RWPE1 (cell line): ENCODE data around the gene KCNA3.
"Not testable (repeated sequence)": the region's sequence is repeated elsewhere in the genome, so short reads cannot be mapped to it uniquely, and the experiment has no call there.

Experiments
- CTCF ChIA-PET: fragments of 350-600 bp; sonication (Branson Sonifier 250); formaldehyde crosslinking; extraction: SDS; loops from one replicate; lab custom pipeline; 2021; lab: Yijun Ruan, JAX
- POLR2A ChIA-PET: fragments of 400-600 bp; formaldehyde crosslinking; extraction: SDS; loops from one replicate; lab custom pipeline; 2020; ENCODE audit warnings: antibody characterized with exemption; ENCODE audit not compliant: low non-redundant PET; lab: Yijun Ruan, JAX
- DNase-seq: peaks from one replicate; pipeline ENCODE4 v3.0.0; 2012; ENCODE audit warnings: low spot score
- H3K27ac ChIP-seq: fragments of 450-650 bp; 2 replicates; pipeline ENCODE4 v1.5.1; 2017
- TF ChIP-seq, protein P1 (sequence below): fragments of 450-650 bp; conservative IDR thresholded peaks from 2 replicates; pipeline ENCODE4 v1.5.1; 2017; ENCODE audit warnings: low read depth, mild to moderate bottlenecking

KCNA3 gene

DNA sequence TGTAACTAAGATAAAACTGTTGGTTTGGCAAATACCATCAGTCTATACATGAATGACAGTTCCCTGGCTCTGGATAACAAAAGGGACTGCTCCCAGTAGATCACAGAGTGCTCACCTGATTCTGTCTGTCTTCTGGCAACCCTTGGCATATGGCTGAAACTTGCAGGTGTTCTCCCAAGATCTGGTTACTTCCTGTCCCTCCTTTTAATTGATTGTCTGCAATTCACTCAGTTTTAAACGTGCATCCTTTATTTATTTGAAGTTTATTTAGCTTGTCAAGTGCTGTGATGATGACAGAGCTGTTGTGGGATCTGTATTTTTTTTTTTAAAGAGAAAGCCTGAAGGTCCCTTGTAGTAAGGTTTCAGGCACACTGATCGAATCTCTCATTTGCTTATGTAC lies 3.4 kb downstream of the KCNA3 start:
- CTCF ChIA-PET = no interaction called here

DNA sequence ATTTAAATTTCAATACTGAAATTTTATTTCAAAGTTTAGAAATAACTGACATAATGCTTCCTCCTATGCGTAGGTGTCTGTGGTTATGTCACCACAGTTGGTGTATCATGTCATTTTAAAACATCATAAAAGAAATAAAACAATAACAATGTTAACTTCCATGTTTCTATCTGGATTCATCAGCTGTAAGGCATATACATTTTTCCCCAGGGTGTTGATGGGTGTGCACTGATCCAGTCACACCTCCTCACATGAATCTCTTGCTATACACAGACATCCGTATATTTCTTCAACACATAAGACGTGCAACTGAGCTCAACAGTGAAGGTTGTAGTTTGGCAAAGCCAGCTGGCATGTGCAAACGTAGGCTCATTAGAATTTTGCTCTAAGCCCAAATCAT lies 6.2 kb downstream of the KCNA3 start:
- POLR2A ChIA-PET = no interaction called here
- CTCF ChIA-PET = interaction anchor here (0.6 kb wide), 1 partner anchor 98 kb away, joined by 3 read pairs; no protein-coding TSS in a partner anchor
- DNase-seq = no peak
- no peak overlapping the region for H3K27ac ChIP-seq
- TF ChIP-seq, protein P1, sequence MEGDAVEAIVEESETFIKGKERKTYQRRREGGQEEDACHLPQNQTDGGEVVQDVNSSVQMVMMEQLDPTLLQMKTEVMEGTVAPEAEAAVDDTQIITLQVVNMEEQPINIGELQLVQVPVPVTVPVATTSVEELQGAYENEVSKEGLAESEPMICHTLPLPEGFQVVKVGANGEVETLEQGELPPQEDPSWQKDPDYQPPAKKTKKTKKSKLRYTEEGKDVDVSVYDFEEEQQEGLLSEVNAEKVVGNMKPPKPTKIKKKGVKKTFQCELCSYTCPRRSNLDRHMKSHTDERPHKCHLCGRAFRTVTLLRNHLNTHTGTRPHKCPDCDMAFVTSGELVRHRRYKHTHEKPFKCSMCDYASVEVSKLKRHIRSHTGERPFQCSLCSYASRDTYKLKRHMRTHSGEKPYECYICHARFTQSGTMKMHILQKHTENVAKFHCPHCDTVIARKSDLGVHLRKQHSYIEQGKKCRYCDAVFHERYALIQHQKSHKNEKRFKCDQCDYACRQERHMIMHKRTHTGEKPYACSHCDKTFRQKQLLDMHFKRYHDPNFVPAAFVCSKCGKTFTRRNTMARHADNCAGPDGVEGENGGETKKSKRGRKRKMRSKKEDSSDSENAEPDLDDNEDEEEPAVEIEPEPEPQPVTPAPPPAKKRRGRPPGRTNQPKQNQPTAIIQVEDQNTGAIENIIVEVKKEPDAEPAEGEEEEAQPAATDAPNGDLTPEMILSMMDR = no peak

More for the DNA sequence above, 3.4 kb downstream of the KCNA3 start:
- POLR2A ChIA-PET = no interaction called here
- no peak overlapping the region for H3K27ac ChIP-seq
- DNase-seq = no peak
- TF ChIP-seq, protein P1 = no peak

DNA sequence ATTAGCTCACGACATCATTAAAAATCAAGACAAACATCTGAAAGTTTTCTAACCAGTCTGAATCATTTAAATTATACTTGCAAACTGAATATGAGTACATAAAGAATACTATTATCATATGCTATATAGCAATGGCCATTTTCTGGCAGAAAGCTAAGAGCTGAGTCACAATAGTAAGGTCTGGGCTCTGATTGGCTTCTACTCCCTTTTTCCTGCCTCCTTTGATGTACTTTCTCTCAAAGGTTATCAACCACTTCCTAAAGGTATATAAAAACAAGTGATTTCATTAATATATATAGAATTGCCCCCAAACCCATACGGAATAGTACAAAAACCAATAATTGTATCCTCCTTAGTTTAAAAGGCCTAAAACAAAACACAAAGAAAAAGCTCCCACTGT lies 7.0 kb downstream of the KCNA3 start:
- TF ChIP-seq, protein P1 = no peak

DNA sequence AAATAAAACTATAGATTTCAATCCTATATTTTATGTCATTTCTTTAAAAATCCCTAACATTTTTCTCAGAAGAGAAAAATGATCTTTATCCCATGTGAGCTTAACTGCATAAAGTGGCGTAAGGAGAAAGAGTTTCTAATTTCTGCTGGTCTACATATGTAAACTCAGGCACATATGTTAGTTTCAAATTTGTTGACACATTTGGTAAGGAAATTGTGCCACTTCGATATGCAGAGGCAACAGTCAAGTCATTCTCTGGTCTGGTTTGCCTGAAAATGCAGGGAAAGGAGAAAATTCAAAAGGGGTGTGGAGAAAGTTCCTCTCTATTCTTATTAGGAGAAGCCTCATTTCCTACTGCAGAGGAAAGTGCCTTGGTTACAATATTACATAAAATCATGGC lies 11.5 kb downstream of the KCNA3 start:
- POLR2A ChIA-PET = no interaction called here
- CTCF ChIA-PET = no interaction called here
- no peak overlapping the region for H3K27ac ChIP-seq
- DNase-seq = no peak
- TF ChIP-seq, protein P1 = no peak

More for the DNA sequence above, 7.0 kb downstream of the KCNA3 start:
- no peak for DNase-seq
- ChIA-PET POLR2A (no interaction called here), CTCF (no interaction called here)
- no peak overlapping the region for H3K27ac ChIP-seq

DNA sequence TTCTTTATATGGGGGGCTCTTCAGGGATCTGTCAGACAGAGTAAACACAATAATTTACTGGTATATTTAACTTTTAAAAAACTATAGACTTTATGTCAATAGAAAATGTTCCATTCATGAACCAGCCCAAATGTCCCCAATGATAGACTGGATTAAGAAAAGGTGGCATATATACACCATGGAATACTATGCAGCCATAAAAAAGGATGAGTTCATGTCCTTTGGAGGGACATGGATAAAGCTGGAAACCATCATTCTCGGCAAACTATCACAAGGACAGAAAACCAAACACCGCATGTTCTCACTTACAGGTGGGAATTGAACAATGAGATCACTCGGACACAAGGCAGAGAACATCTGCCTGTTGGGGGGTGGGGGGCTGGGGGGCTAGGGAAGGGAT lies 15.2 kb downstream of the KCNA3 start:
- H3K27ac ChIP-seq, CTCF ChIA-PET, POLR2A ChIA-PET, DNase-seq: not testable (repeated sequence)

DNA sequence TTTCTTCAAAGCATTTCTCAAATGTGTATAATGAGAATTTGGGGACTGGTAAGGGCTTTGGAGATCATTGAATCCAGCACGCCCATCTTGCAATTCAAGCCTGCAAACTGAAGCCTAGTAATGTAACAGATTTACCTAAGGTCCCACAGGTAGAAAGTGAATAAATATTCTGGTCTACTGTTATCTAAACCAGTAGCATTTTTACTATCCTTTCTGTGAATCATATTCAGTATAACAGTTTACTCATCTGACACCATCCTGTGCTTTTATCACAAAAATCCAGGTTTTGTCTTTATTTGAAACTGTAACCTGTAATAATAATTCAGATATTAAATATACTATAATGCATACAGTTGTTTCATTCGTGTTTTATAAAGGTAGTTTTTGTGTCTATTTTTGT lies 17.4 kb downstream of the KCNA3 start:
- CTCF ChIA-PET = no interaction called here

DNA sequence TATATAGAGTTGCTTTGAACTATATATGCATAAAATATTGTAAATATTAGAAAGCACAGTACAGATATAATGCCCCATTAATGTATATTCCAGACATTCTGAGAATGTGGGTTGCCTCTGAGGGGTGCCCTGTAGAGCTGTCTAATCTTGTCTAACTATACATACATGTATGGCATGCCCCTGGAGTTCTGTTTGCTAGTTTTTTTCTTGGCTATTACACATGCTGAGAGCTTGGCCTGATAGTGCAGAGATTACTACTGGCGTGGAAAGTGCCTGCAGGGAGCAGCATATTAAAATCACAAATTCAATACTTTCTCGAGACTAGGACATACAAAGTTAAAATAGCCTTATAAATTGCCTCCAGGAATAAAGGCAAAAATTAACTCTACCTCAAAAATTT lies 24.1 kb downstream of the KCNA3 start:
- ChIA-PET CTCF (no interaction called here), POLR2A (no interaction called here)
- TF ChIP-seq, protein P1 = no peak
- DNase-seq = no peak
- no peak overlapping the region for H3K27ac ChIP-seq

More for the DNA sequence above, 17.4 kb downstream of the KCNA3 start:
- POLR2A ChIA-PET = no interaction called here
- H3K27ac ChIP-seq = no peak overlapping the region
- TF ChIP-seq, protein P1 = no peak
- DNase-seq = no peak
